GM18498 (cell line): Measurements from ENCODE around the gene TMEM134.

Experiments
- ATAC-seq: cut with Tn5 transposase; IDR thresholded peaks from one replicate; pipeline ENCODE4 v1.9.1; 2021; ENCODE audit warnings: mild to moderate bottlenecking, moderate library complexity; ENCODE audit not compliant: unreplicated experiment

The TMEM134 gene

GRCh38 chr11:67500831-67501715, 32.0 kb upstream of the TMEM134 start:
- no peak for ATAC-seq

GRCh38 chr11:67500484-67500821, 31.4 kb upstream of the TMEM134 start:
- ATAC-seq: no peak

GRCh38 chr11:67499808-67500483, 30.9 kb upstream of the TMEM134 start:
- ATAC-seq: no peak

- no peak for ATAC-seq
Observed at GRCh38 chr11:67498544-67498972, 29.5 kb upstream of the TMEM134 start.

- no peak for ATAC-seq
Observed at GRCh38 chr11:67497656-67498291, 28.7 kb upstream of the TMEM134 start.

GRCh38 chr11:67496113-67496512, 27.1 kb upstream of the TMEM134 start:
- ATAC-seq: no peak

- ATAC-seq: no peak
Observed at GRCh38 chr11:67495234-67496005, 26.4 kb upstream of the TMEM134 start.

GRCh38 chr11:67494371-67495233, 25.6 kb upstream of the TMEM134 start:
- no peak for ATAC-seq

GRCh38 chr11:67493548-67494370, 24.7 kb upstream of the TMEM134 start:
- no peak for ATAC-seq

- ATAC-seq: no peak
Observed at GRCh38 chr11:67492801-67493547, 23.9 kb upstream of the TMEM134 start.

GRCh38 chr11:67492069-67492727, 23.1 kb upstream of the TMEM134 start:
- ATAC-seq: no peak

GRCh38 chr11:67491276-67492068, 22.4 kb upstream of the TMEM134 start:
- ATAC-seq: no peak

GRCh38 chr11:67490727-67491065, 21.6 kb upstream of the TMEM134 start:
- no peak for ATAC-seq

GRCh38 chr11:67489885-67490726, 21.1 kb upstream of the TMEM134 start:
- no peak for ATAC-seq

- no peak for ATAC-seq
Observed at GRCh38 chr11:67489203-67489884, 20.3 kb upstream of the TMEM134 start.
